ENCODE data around the gene LMAN1. TPM values are rescaled to one million over a fixed set of nuclear protein-coding genes. Genes with fewer than 3 reads are reported as not detected.

LMAN1 gene
- polyA plus RNA-seq, 1 donor from 2014 or later, result 30.8 TPM

DNA sequence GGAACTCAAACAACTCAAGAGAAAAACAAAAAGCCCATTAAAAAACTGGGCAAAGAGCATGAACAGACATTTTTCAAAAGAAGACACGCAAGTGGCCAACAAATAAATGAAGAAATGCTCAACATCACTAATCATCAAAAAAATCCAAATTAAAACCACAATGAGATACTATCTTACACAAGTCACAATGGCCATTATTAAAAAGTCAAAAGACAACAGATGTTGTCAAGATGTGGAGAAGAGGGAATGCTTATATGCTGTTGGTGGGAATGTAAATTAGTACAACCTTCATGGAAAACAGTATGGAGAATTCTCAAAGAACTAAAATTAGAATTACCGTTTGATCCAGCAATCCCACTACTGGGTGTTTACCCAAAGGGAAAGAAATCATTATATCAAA, 15.1 kb downstream of the LMAN1 start:
- no peak overlapping the region for H3K27ac Mint-ChIP-seq
- H3K4me1 Mint-ChIP-seq, result peaks cover 4 to 17% (median 4%) of the 10 kb centered on the region in 3 donors
- H3K4me3 Mint-ChIP-seq, result no peak overlapping the region
- peaks cover 6 to 23% (median 12%) of the 10 kb centered on the region in 3 donors for H3K9me3 Mint-ChIP-seq
- H3K27me3 Mint-ChIP-seq, result no peaks in the 10 kb centered on the region
- peaks cover 59% of the 10 kb centered on the region for H3K36me3 Mint-ChIP-seq

DNA sequence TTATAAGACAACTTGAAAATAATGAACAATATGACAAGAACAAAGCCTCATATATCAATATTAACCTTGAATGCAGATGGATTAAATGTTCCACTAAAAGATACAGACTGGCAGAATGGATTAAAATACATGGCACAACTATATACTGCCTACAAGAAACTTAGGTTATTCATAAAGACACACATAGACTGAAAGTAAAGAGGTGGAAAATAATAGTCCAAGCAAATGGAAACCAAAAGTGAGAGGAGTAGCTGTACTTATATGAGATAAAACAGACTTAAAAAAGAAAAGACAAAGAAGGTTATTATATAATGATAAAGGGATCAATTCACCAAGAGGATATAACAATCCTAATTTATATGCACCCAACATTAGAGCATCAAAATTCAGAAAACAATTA, 18.2 kb downstream of the LMAN1 start:
- Mint-ChIP-seq H3K4me3 (no peak overlapping the region), H3K9me3 (peaks cover 6 to 23% (median 12%) of the 10 kb centered on the region in 3 donors), H3K27ac (peak overlapping the region in 1 of 3 donors; percentile 19), H3K27me3 (no peaks in the 10 kb centered on the region), H3K36me3 (peaks cover 58% of the 10 kb centered on the region), H3K4me1 (peaks cover 4 to 17% (median 4%) of the 10 kb centered on the region in 3 donors)

DNA sequence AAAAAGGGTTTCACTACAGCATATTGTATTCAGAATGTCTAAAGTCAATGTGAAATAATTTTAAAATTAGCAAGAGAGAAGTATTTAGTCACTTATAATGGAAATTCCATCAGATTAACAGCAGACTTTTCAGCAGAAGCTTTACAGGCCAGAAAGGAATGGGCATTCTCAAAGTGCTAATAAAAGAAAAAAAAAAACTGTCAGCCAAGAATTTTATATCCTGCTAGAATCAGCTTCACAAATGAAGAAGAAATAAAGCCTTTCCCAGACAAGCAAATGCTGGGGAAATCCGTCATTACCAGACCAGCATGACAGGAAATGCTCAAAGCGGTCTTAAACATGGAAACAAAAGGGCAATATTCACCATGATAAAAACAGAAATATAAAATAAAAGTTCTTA, 18.8 kb downstream of the LMAN1 start:
- Mint-ChIP-seq H3K36me3 (peaks cover 55% of the 10 kb centered on the region), H3K27me3 (no peaks in the 10 kb centered on the region), H3K9me3 (peaks cover 6 to 23% (median 11%) of the 10 kb centered on the region in 3 donors), H3K4me1 (peaks cover 4 to 17% (median 4%) of the 10 kb centered on the region in 3 donors), H3K27ac (no peak overlapping the region), H3K4me3 (no peak overlapping the region)

DNA sequence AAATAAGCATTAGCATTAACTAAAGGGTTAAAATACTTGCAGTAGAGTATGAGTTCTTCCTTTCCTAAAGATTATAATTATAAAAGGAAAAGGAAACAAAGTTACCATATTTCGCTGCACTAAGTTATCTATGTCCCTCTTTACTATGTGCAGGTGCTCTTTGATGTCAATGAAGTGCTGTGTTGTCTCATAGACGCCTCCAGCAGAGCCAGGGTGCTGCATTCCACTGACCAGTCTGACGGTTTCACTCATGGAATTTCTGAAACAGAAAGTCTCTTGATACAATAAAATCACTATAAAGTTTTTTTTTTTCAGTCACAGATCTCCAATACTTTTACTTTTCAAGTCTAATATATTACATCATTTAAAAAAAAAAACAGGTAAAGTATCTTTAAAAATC, 26.1 kb downstream of the LMAN1 start:
- Mint-ChIP-seq H3K4me3 (no peak overlapping the region), H3K27ac (no peak overlapping the region), H3K36me3 (peaks cover 6% of the 10 kb centered on the region), H3K27me3 (no peaks in the 10 kb centered on the region), H3K4me1 (peaks cover 0 to 2% (median 0%) of the 10 kb centered on the region in 3 donors), H3K9me3 (no peaks in the 10 kb centered on the region)

DNA sequence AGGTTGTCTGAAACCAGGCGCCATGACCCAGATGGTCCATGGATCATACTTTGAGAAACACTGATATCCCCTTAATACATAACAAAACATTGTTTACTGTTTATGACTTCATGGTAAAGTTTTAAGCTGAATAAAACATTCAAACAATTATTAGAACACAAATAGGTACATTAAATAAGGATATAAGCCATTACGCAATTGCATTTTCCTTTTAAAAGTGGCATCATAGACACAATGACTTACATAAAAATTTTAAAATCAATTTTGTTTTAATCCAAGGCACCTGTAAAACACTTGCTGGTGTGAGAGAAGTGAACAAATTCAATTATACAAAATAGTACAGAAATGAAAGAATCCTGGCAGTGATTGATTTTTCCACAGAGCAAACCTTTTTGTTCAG, 30.4 kb downstream of the LMAN1 start:
- Mint-ChIP-seq H3K27ac (peak overlapping the region in 1 of 3 donors; percentile 68), H3K4me1 (no peaks in the 10 kb centered on the region), H3K4me3 (no peak overlapping the region), H3K9me3 (no peaks in the 10 kb centered on the region), H3K36me3 (peaks cover 16% of the 10 kb centered on the region), H3K27me3 (no peaks in the 10 kb centered on the region)

DNA sequence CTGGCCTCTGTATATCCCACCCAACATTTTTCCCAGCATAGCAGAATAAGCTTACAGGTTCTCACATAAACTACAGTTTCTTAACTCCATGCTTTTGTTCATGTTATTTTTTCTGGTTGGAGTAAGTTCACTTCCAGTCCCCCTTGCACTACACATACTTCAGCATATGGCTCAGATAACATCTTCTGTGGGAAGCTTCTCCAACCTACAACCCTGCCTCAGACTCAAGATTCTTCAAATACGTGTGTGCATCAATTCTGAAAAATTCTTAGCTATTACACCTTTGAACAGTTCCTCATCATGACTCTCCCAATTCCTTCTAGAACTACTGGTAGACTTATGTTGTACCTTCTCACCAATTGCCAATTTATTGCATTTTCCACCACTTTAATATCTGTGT, 33.1 kb downstream of the LMAN1 start:
- Mint-ChIP-seq H3K27ac (peak overlapping the region in 1 of 3 donors; percentile 33), H3K27me3 (no peaks in the 10 kb centered on the region), H3K4me1 (no peaks in the 10 kb centered on the region), H3K4me3 (no peak overlapping the region), H3K9me3 (no peaks in the 10 kb centered on the region), H3K36me3 (peaks cover 14% of the 10 kb centered on the region)

DNA sequence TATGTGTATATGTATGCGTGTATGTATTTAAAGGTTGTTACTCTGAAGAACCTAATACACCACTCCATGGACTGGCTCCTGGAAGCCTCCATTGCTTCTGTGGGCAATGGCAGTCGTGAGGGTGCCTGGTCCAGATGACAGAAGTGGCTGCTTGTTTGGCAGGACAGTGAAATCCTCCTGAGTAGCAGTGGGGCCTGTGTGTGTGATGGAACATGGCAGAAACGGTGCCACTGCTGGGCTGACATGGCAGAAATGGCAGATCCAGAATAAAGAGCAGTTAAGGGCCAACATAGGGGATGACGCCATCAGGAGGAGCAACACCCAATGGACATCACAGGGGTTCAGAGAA, 34.5 kb downstream of the LMAN1 start:
- no peak overlapping the region for H3K4me3 Mint-ChIP-seq
- no peaks in the 10 kb centered on the region for H3K27me3 Mint-ChIP-seq
- no peaks in the 10 kb centered on the region for H3K9me3 Mint-ChIP-seq
- no peak overlapping the region for H3K27ac Mint-ChIP-seq
- H3K4me1 Mint-ChIP-seq, result no peaks in the 10 kb centered on the region
- H3K36me3 Mint-ChIP-seq, result peaks cover 14% of the 10 kb centered on the region

DNA sequence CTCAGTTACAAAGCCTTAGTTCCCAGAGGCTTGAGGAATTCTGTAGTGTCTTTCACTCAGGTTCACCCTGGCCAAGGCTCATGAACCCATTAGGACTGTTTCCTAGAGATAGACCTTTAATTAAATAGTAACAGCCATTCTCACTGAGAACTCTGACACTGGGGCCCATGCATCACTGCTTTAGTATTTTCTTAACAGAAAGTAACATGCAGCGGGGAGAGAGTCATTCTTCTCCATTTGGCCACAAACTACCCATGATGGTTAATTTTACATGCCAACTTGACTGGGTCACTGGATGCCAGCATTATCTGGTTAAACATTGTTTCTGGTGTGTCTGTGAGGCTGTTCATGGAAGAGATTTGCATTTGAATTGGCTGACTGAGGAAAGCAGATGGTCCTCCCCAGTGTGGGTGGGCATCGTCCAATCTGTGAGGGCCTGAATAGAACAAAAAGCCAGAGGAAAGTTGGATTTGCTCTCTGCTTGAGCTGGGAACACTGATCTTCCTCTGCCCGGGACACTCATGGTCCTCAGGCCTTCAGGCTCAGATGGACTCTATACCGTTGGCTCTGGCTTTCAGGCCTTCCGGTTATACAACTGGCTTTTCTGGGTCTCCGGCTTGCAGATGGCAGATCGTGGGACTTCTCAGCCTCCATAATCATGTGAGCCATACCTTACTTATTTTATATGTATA, 35.0 kb downstream of the LMAN1 start:
- Mint-ChIP-seq H3K4me1 (no peaks in the 10 kb centered on the region), H3K27me3 (no peaks in the 10 kb centered on the region), H3K27ac (no peak overlapping the region), H3K36me3 (peaks cover 14% of the 10 kb centered on the region), H3K4me3 (no peak overlapping the region), H3K9me3 (no peaks in the 10 kb centered on the region)

DNA sequence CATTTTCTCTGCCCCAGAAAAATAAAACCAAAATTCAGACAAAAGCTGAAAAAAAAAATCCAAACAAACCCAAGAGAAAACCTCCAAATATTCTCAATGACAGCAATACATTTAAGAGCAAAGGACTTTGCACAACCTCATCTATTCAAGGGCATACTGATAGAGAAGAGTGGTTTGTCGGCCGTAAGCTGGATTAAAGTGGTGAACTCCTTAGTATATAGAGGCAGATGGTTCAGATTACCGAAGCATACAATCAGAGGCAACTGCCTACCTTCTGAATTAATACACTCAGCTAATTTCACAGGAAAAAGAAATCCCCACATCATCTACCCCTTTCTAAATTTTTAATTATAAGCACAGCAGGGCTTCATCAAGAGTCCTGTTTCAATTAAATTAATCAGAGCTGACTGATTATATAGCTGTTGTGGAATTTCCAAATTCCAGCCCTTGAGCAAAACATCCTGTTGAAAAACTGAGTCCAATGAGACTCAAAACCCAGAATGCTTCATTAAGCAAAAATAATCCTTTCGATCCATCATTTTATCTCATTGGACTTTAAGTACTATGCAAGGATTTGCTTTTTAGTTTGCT, 40.5 kb downstream of the LMAN1 start, which contains the start of gene CPLX4:
Gene CPLX4 (minus strand): TSS at position 190 of the 591 bp plus-strand sequence. CDS start 187 bp downstream, at position 3.
- Mint-ChIP-seq H3K27ac (no peak within 1 kb of the TSS), H3K36me3 (no peaks in the 10 kb centered on the region), H3K9me3 (no peaks in the 10 kb centered on the region), H3K4me3 (no peak within 1 kb of the TSS), H3K4me1 (no peaks in the 10 kb centered on the region), H3K27me3 (peaks cover 1% of the 10 kb centered on the region)

DNA sequence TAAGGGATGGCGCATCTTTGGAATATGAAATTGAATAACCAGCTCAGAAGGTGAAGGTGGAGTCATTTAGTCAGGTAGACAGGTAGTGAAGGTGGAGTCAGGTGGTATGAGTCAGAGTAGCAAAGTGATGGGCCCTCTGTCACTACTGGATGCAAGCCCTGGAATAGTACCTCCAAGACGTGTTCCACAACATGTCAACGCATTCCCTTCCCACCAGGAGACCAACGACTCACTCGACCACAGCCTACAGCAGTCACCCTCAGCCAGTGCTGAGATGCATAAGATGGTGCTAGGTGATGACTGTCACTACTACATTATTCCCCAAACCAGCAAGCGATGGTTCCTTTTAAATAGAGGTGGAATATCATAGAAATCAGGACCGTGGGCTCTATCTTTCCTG, 47.4 kb downstream of the LMAN1 start:
- Mint-ChIP-seq H3K4me3 (no peak overlapping the region), H3K4me1 (no peaks in the 10 kb centered on the region), H3K9me3 (no peaks in the 10 kb centered on the region), H3K36me3 (no peaks in the 10 kb centered on the region), H3K27me3 (peaks cover 18% of the 10 kb centered on the region), H3K27ac (no peak overlapping the region)

DNA sequence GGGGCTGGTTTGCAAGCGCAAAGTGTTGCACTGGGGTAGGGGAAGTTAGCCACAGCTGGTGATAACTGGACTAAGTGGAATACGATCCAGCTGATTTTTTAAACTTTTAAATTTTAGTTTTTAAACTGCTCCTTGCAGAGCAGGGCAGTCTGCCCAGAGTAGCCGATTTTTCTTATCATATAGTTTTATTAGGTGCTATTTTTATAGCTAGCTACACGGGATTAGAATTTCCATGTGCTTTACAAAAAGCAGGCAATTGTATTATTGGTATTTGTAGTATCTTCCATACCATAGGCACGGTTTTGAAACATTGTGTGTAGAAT, 50.2 kb downstream of the LMAN1 start:
- Mint-ChIP-seq H3K36me3 (no peaks in the 10 kb centered on the region), H3K4me1 (peaks cover 0 to 2% (median 0%) of the 10 kb centered on the region in 3 donors), H3K4me3 (peak overlapping the region in 3 of 4 donors; percentile 60 to 72 (median 62)), H3K9me3 (no peaks in the 10 kb centered on the region), H3K27me3 (peaks cover 22% of the 10 kb centered on the region), H3K27ac (no peak overlapping the region)

DNA sequence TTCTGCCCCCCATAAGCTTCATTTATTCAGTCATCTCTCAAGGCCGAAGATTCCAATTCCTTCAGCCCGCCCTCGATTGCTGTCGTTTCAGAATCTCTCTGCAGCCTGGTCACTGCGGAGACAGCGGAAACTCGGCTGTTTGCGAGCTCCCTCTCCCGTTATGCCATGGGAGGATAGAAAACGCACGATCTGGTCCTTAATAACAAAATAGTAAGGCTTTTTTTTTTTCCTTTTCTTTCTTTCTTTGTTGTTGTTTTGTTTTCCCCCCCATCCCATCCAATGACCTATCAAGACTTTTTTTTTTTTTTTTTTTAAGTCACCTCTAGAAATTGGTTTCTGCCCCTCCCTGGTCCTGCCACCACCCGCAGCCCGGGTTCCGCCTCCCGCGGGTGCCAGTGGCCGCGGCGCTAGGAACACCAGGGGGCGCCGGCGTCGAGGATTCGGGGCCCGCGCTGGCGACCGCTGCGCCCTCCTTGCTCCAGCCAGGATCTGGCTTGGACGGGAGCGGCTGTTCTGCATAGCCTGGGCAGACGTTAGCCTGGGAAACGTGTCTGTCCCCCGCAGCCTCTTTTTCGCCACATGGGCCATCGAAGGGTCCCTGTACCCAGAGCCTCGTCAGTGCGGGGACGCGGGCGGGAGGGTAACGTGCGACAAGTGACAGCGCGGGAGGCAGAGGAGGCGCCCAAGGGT, 50.7 kb downstream of the LMAN1 start:
- H3K27ac Mint-ChIP-seq, result no peak overlapping the region
- H3K9me3 Mint-ChIP-seq, result no peaks in the 10 kb centered on the region
- no peaks in the 10 kb centered on the region for H3K36me3 Mint-ChIP-seq
- peak overlapping the region in 3 of 4 donors; percentile 60 to 72 (median 62) for H3K4me3 Mint-ChIP-seq
- peaks cover 22% of the 10 kb centered on the region for H3K27me3 Mint-ChIP-seq
- peaks cover 0 to 2% (median 0%) of the 10 kb centered on the region in 3 donors for H3K4me1 Mint-ChIP-seq

DNA sequence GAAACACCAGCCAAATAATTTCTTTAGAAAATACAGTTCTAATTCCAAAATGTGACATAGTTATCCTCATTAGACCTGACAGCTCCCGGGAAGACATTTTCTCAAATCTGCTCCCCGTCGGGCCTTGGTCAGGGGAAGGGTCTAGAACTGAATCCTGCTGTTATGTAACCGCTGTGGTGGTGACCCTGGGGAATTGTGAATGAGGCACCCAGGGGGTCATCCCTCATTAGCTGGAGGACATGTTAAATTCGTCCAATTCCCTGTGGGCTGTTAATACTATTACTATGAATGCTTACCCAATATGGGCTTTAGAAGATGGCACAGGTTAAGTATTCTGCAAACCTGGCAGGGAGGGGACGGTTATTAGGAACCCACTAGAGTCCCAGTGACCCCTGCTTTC, 52.4 kb downstream of the LMAN1 start:
- H3K4me3 Mint-ChIP-seq, result no peak overlapping the region
- no peaks in the 10 kb centered on the region for H3K36me3 Mint-ChIP-seq
- no peak overlapping the region for H3K27ac Mint-ChIP-seq
- H3K9me3 Mint-ChIP-seq, result no peaks in the 10 kb centered on the region
- peaks cover 24% of the 10 kb centered on the region for H3K27me3 Mint-ChIP-seq
- H3K4me1 Mint-ChIP-seq, result peaks cover 0 to 2% (median 0%) of the 10 kb centered on the region in 3 donors

DNA sequence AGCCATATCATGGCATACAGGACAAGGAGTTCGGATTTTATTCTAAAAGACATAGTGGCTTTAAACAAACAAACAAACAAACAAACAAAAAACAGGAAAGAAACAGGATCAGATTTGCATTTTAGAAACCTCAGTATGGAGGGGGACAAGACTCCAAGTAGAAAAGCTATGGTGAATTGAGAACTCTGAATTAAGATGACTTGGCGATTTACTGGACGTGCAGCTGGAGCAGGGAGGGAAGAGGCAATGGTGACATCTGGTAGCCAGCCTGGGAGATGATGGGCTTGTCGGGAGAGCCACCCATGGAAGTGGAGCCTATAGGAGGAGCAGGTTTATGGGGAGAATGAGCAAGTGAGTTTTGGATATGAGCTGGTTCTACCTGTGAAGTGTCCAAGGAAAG, 53.8 kb downstream of the LMAN1 start:
- no peak overlapping the region for H3K27ac Mint-ChIP-seq
- H3K9me3 Mint-ChIP-seq, result no peaks in the 10 kb centered on the region
- no peak overlapping the region for H3K4me3 Mint-ChIP-seq
- H3K4me1 Mint-ChIP-seq, result peaks cover 0 to 2% (median 0%) of the 10 kb centered on the region in 3 donors
- peaks cover 21% of the 10 kb centered on the region for H3K27me3 Mint-ChIP-seq
- no peaks in the 10 kb centered on the region for H3K36me3 Mint-ChIP-seq

DNA sequence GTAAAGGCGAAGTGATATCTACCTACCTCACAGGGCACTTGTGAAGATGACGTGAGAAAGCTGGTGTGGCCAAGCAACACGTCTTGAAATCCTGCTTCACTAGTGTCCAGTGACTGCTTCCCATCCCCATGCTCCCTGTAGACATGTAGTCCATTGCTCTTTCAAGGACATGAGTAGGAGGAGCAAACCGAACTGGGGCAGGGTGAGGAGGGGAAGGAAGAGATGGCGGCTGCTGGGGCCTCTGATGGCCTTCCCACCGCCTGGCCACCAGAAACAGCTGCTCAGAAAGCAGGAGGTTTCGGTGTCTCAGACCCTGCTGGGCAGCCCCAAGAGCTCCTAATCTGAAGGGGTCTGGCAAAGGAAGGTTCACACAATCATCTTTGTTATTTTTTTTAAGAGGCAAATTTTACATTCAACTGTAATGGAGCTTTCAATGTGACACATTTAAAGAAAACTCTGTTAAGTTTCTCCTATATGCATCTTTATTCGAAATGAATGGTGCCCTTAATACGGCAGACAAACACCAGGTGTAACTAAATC, 55.3 kb downstream of the LMAN1 start:
- Mint-ChIP-seq H3K4me3 (no peak overlapping the region), H3K9me3 (no peaks in the 10 kb centered on the region), H3K4me1 (peaks cover 0 to 2% (median 0%) of the 10 kb centered on the region in 3 donors), H3K36me3 (no peaks in the 10 kb centered on the region), H3K27me3 (peaks cover 21% of the 10 kb centered on the region), H3K27ac (no peak overlapping the region)

Measured in IgD-negative memory B cell (primary cell).